Type B pancreatic cell (in vitro differentiated cells): ENCODE measurements around the gene DNAJC12. TPM values are rescaled to one million over a fixed set of nuclear protein-coding genes. Genes with fewer than 3 reads are reported as not detected.

Source experiments
- DNase-seq: peaks from one replicate; pipeline ENCODE4 v3.0.0; 2021; ENCODE audit warnings: mixed read lengths; ENCODE audit not compliant: unreplicated experiment; ENCODE audit errors: extremely low spot score
- H3K27ac Mint-ChIP-seq: 2 replicates; pipeline ENCODE4 v1.8.0; 2021; ENCODE audit warnings: mild to moderate bottlenecking, mixed read lengths
- H3K27me3 Mint-ChIP-seq: 2 replicates; pipeline ENCODE4 v1.8.0; 2021; ENCODE audit warnings: mixed read lengths
- H3K36me3 Mint-ChIP-seq: 2 replicates; pipeline ENCODE4 v1.8.0; 2021; ENCODE audit warnings: mixed read lengths
- H3K4me1 Mint-ChIP-seq: one replicate; pipeline ENCODE4 v1.8.0; 2021; ENCODE audit warnings: mixed read lengths; ENCODE audit not compliant: unreplicated experiment
- H3K4me3 Mint-ChIP-seq: 2 replicates; pipeline ENCODE4 v1.8.0; 2021; ENCODE audit warnings: mild to moderate bottlenecking, mixed read lengths
- H3K9me3 Mint-ChIP-seq: 2 replicates; pipeline ENCODE4 v1.8.0; 2021; ENCODE audit warnings: mixed read lengths
- total RNA-seq: library from RNA; stranded (reverse); gene quantifications from 2 replicates; pipeline ENCODE4 v1.2.1, GENCODE V29; 2021; ENCODE audit warnings: low replicate concordance
- TF ChIP-seq, protein P1 (sequence below): fragments of 200-600 bp; sonication (generic); conservative IDR thresholded peaks from 2 replicates; pipeline ENCODE4 v1.5.0; 2021; ENCODE audit warnings: antibody characterized with exemption, mild to moderate bottlenecking

DNAJC12 gene
- total RNA-seq, 1 donor from 2014 or later = 15.7 TPM

DNA sequence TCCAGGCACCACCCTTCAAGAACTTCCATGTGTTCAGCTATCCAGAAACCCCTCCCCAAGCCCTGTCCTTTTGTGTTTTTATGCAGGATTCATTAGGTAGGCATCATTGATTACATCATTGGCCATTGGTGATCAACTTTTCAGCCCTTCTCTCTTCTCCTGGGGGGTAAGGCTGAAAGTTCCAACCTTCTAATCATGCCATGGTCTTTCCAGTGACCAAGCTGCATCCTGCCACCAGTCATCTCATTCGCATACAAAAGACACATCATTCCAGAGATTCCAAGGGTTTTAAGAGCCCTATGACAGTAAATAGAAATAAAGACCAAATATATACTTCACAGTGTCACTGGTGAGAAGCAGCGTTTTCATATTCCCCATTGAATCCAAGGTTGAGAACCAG lies 48.2 kb downstream of the DNAJC12 start:
- Mint-ChIP-seq H3K4me3 (no peak overlapping the region), H3K27ac (no peak overlapping the region), H3K9me3 (no peaks in the 10 kb centered on the region), H3K4me1 (peaks cover 5% of the 10 kb centered on the region), H3K36me3 (no peaks in the 10 kb centered on the region), H3K27me3 (peaks cover 4% of the 10 kb centered on the region)
- TF ChIP-seq, protein P1, sequence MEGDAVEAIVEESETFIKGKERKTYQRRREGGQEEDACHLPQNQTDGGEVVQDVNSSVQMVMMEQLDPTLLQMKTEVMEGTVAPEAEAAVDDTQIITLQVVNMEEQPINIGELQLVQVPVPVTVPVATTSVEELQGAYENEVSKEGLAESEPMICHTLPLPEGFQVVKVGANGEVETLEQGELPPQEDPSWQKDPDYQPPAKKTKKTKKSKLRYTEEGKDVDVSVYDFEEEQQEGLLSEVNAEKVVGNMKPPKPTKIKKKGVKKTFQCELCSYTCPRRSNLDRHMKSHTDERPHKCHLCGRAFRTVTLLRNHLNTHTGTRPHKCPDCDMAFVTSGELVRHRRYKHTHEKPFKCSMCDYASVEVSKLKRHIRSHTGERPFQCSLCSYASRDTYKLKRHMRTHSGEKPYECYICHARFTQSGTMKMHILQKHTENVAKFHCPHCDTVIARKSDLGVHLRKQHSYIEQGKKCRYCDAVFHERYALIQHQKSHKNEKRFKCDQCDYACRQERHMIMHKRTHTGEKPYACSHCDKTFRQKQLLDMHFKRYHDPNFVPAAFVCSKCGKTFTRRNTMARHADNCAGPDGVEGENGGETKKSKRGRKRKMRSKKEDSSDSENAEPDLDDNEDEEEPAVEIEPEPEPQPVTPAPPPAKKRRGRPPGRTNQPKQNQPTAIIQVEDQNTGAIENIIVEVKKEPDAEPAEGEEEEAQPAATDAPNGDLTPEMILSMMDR = no peak
- DNase-seq = no peak

GRCh38 chr10:67788028-67788886 lies 49.7 kb downstream of the DNAJC12 start:
- peaks cover 2% of the 10 kb centered on the region for H3K4me1 Mint-ChIP-seq
- TF ChIP-seq, protein P1 = peak; percentile 70
- DNase-seq = no peak
- H3K9me3 Mint-ChIP-seq = no peaks in the 10 kb centered on the region
- peak overlapping the region; percentile 46 for H3K4me3 Mint-ChIP-seq
- no peaks in the 10 kb centered on the region for H3K36me3 Mint-ChIP-seq
- no peak overlapping the region for H3K27ac Mint-ChIP-seq
- peaks cover 4% of the 10 kb centered on the region for H3K27me3 Mint-ChIP-seq

GRCh38 chr10:67785098-67785497 lies 52.9 kb downstream of the DNAJC12 start:
- TF ChIP-seq, protein P1 = no peak
- no peak for DNase-seq
- no peaks in the 10 kb centered on the region for H3K9me3 Mint-ChIP-seq
- no peak overlapping the region for H3K27ac Mint-ChIP-seq
- H3K4me3 Mint-ChIP-seq = no peak overlapping the region
- H3K36me3 Mint-ChIP-seq = no peaks in the 10 kb centered on the region
- peaks cover 4% of the 10 kb centered on the region for H3K27me3 Mint-ChIP-seq
- peaks cover under 1% of the 10 kb centered on the region for H3K4me1 Mint-ChIP-seq

DNA sequence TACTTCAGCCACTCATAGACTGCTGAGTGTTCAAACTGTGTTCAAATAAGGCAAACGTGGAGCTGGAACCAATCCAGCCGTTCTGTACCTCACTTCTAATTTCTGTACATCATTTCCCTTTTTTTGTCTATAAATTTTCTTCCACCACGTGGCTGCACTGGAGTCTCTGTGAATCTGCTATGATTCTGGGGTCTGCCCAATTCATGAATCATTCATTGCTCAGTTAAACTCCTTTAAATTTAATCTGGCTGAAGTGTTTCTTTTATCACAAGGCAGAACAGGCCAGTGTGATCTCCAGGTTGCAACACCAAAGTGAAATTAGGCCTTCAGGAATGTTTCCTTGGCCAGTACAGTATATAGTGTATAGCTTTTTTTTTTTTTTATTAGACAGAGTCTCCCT lies 53.5 kb downstream of the DNAJC12 start:
- TF ChIP-seq, protein P1 = no peak
- Mint-ChIP-seq H3K27ac (no peak overlapping the region), H3K36me3 (no peaks in the 10 kb centered on the region), H3K27me3 (peaks cover 4% of the 10 kb centered on the region), H3K4me3 (no peak overlapping the region), H3K9me3 (no peaks in the 10 kb centered on the region), H3K4me1 (peaks cover 5% of the 10 kb centered on the region)
- no peak for DNase-seq

GRCh38 chr10:67783606-67784294 lies 54.2 kb downstream of the DNAJC12 start:
- H3K4me1 Mint-ChIP-seq = peaks cover 5% of the 10 kb centered on the region
- H3K27me3 Mint-ChIP-seq = peaks cover 4% of the 10 kb centered on the region
- H3K9me3 Mint-ChIP-seq = no peaks in the 10 kb centered on the region

More at GRCh38 chr10:67783606-67784294, 54.2 kb downstream of the DNAJC12 start:
- H3K27ac Mint-ChIP-seq = no peak overlapping the region
- no peak for DNase-seq
- TF ChIP-seq, protein P1 = no peak
- H3K4me3 Mint-ChIP-seq = no peak overlapping the region
- no peaks in the 10 kb centered on the region for H3K36me3 Mint-ChIP-seq
